Measurements from ENCODE around the gene GRAP2. TPM values are rescaled to one million over a fixed set of nuclear protein-coding genes. Genes with fewer than 3 reads are reported as not detected.
A peak's percentile ranks its signal among the peaks of the same experiment; 100 is the strongest.

GRAP2 gene
- total RNA-seq, 2 experiments from 2014 or later: 108 to 111 TPM

GRCh38 chr22:39904862-39905261 is 4.0 kb downstream of the GRAP2 start:
- peaks cover 40% of the 10 kb centered on the region for H3K4me1 Mint-ChIP-seq
- ChIA-PET CTCF (interaction anchor here (1.1 to 3.5 kb wide), 6 partner anchors 12 to 47 kb away, joined by 3 to 13 read pairs (median 7); no protein-coding TSS in a partner anchor), POLR2A (interaction anchor here (0.8 to 17.3 kb wide), 9 partner anchors 9 to 385 kb away, joined by 3 to 447 read pairs (median 4); partner anchors contain the start of genes ATF4 and TMA7B)
- peaks cover 55% of the 10 kb centered on the region for H3K36me3 Mint-ChIP-seq (ENCODE audit: low read depth)
- H3K27me3 Mint-ChIP-seq: no peaks in the 10 kb centered on the region
- peak overlapping the region; percentile 87 for H3K4me3 Mint-ChIP-seq
- DNase-seq: no peak
- no peaks in the 10 kb centered on the region for H3K9me3 Mint-ChIP-seq
- H3K27ac Mint-ChIP-seq: peak overlapping the region; percentile 85

- H3K4me1 Mint-ChIP-seq: peaks cover 40% of the 10 kb centered on the region
- H3K4me3 Mint-ChIP-seq: peak overlapping the region; percentile 87
- no peak for DNase-seq
- H3K27me3 Mint-ChIP-seq: no peaks in the 10 kb centered on the region
- POLR2A ChIA-PET: interaction anchor here (0.9 to 17.3 kb wide), 11 partner anchors 9 to 587 kb away, joined by 3 to 447 read pairs (median 4); partner anchors contain the start of gene ATF4
- no peaks in the 10 kb centered on the region for H3K9me3 Mint-ChIP-seq
- H3K27ac Mint-ChIP-seq: peak overlapping the region; percentile 85
- H3K36me3 Mint-ChIP-seq (ENCODE audit: low read depth): peaks cover 59% of the 10 kb centered on the region
- CTCF ChIA-PET: interaction anchor here (1.9 to 3.5 kb wide), 5 partner anchors 11 to 27 kb away, joined by 6 to 13 read pairs (median 7); no protein-coding TSS in a partner anchor
Measured at GRCh38 chr22:39905687-39906086, 4.8 kb downstream of the GRAP2 start.

- Mint-ChIP-seq H3K36me3 (ENCODE audit: low read depth) (peaks cover 63% of the 10 kb centered on the region), H3K4me1 (peaks cover 44% of the 10 kb centered on the region), H3K4me3 (peak overlapping the region; percentile 87), H3K27me3 (no peaks in the 10 kb centered on the region), H3K9me3 (no peaks in the 10 kb centered on the region), H3K27ac (peak overlapping the region; percentile 85)
- CTCF ChIA-PET: interaction anchor here (1.9 to 3.5 kb wide), 5 partner anchors 10 to 27 kb away, joined by 6 to 13 read pairs (median 7); no protein-coding TSS in a partner anchor
- DNase-seq: no peak
- POLR2A ChIA-PET: interaction anchor here (0.9 to 17.3 kb wide), 9 partner anchors 9 to 587 kb away, joined by 3 to 447 read pairs (median 4); partner anchors contain the start of gene ATF4
Measured at GRCh38 chr22:39906207-39906606, 5.3 kb downstream of the GRAP2 start.

GRCh38 chr22:39907047-39907446 is 6.2 kb downstream of the GRAP2 start:
- peaks cover 53% of the 10 kb centered on the region for H3K4me1 Mint-ChIP-seq
- no peaks in the 10 kb centered on the region for H3K9me3 Mint-ChIP-seq
- ChIA-PET CTCF (interaction anchor here (3.5 kb wide), 1 partner anchor 10 kb away, joined by 13 read pairs; no protein-coding TSS in a partner anchor), POLR2A (interaction anchor here (0.8 to 17.3 kb wide), 5 partner anchors 8 to 387 kb away, joined by 4 to 447 read pairs (median 74); partner anchors contain the start of gene ATF4)
- peaks cover 62% of the 10 kb centered on the region for H3K36me3 Mint-ChIP-seq (ENCODE audit: low read depth)
- H3K4me3 Mint-ChIP-seq: peak overlapping the region; percentile 87
- no peaks in the 10 kb centered on the region for H3K27me3 Mint-ChIP-seq
- H3K27ac Mint-ChIP-seq: peak overlapping the region; percentile 85
- DNase-seq: peak; percentile 45

- Mint-ChIP-seq H3K4me3 (peak overlapping the region; percentile 87), H3K27me3 (no peaks in the 10 kb centered on the region), H3K9me3 (no peaks in the 10 kb centered on the region), H3K4me1 (peaks cover 59% of the 10 kb centered on the region), H3K36me3 (ENCODE audit: low read depth) (peaks cover 64% of the 10 kb centered on the region), H3K27ac (peak overlapping the region; percentile 85)
- CTCF ChIA-PET: interaction anchor here (1.2 to 3.1 kb wide), 3 partner anchors 9 to 373 kb away, joined by 5 to 15 read pairs (median 8); no protein-coding TSS in a partner anchor
- POLR2A ChIA-PET: interaction anchor here (1.2 to 17.3 kb wide), 10 partner anchors 8 to 388 kb away, joined by 3 to 447 read pairs (median 7); partner anchors contain the start of genes ATF4 and GRAP2
- peak; percentile 36 for DNase-seq
Measured at GRCh38 chr22:39907605-39908097, 6.8 kb downstream of the GRAP2 start.

GRCh38 chr22:39908136-39908535 is 7.3 kb downstream of the GRAP2 start:
- H3K4me3 Mint-ChIP-seq: peak overlapping the region; percentile 87
- peaks cover 62% of the 10 kb centered on the region for H3K36me3 Mint-ChIP-seq (ENCODE audit: low read depth)
- H3K27me3 Mint-ChIP-seq: no peaks in the 10 kb centered on the region
- POLR2A ChIA-PET: interaction anchor here (1.0 to 17.3 kb wide), 12 partner anchors 7 to 388 kb away, joined by 3 to 447 read pairs (median 6); partner anchors contain the start of genes ATF4 and GRAP2
- H3K9me3 Mint-ChIP-seq: no peaks in the 10 kb centered on the region
- CTCF ChIA-PET: interaction anchor here (1.2 to 3.1 kb wide), 5 partner anchors 9 to 374 kb away, joined by 4 to 15 read pairs (median 6); no protein-coding TSS in a partner anchor
- DNase-seq: no peak
- H3K27ac Mint-ChIP-seq: peak overlapping the region; percentile 85
- H3K4me1 Mint-ChIP-seq: peaks cover 62% of the 10 kb centered on the region

GRCh38 chr22:39908737-39909136 is 7.9 kb downstream of the GRAP2 start:
- Mint-ChIP-seq H3K36me3 (ENCODE audit: low read depth) (peaks cover 65% of the 10 kb centered on the region), H3K9me3 (no peaks in the 10 kb centered on the region), H3K4me1 (peaks cover 68% of the 10 kb centered on the region), H3K27me3 (no peaks in the 10 kb centered on the region), H3K27ac (peak overlapping the region; percentile 85), H3K4me3 (peak overlapping the region; percentile 87)
- ChIA-PET CTCF (interaction anchor here (0.9 to 3.1 kb wide), 8 partner anchors 8 to 380 kb away, joined by 3 to 15 read pairs (median 6); no protein-coding TSS in a partner anchor), POLR2A (interaction anchor here (1.0 to 17.3 kb wide), 14 partner anchors 7 to 388 kb away, joined by 3 to 447 read pairs (median 4); partner anchors contain the start of genes ATF4 and GRAP2)
- peak; percentile 57 for DNase-seq

GRCh38 chr22:39910876-39911613 is 10.2 kb downstream of the GRAP2 start:
- Mint-ChIP-seq H3K27me3 (no peaks in the 10 kb centered on the region), H3K4me1 (peaks cover 81% of the 10 kb centered on the region), H3K4me3 (peak overlapping the region; percentile 74), H3K9me3 (no peaks in the 10 kb centered on the region), H3K36me3 (ENCODE audit: low read depth) (peaks cover 60% of the 10 kb centered on the region), H3K27ac (peak overlapping the region; percentile 85)
- no peak for DNase-seq
- POLR2A ChIA-PET: interaction anchor here (0.7 to 17.3 kb wide), 9 partner anchors 5 to 144 kb away, joined by 3 to 447 read pairs (median 5); partner anchors contain the start of gene GRAP2
- CTCF ChIA-PET: interaction anchor here (0.7 to 1.6 kb wide), 4 partner anchors 10 to 17 kb away, joined by 3 to 7 read pairs (median 4); no protein-coding TSS in a partner anchor

GRCh38 chr22:39913321-39913720 is 12.4 kb downstream of the GRAP2 start:
- no peaks in the 10 kb centered on the region for H3K9me3 Mint-ChIP-seq
- DNase-seq: no peak
- H3K4me1 Mint-ChIP-seq: peaks cover 91% of the 10 kb centered on the region
- no peaks in the 10 kb centered on the region for H3K27me3 Mint-ChIP-seq
- ChIA-PET POLR2A (interaction anchor here (1.3 to 17.3 kb wide), 4 partner anchors 7 to 393 kb away, joined by 3 to 447 read pairs (median 118); partner anchors contain the start of gene ATF4), CTCF (interaction anchor here (1.0 to 1.6 kb wide), 2 partner anchors 20 to 384 kb away, joined by 4 to 5 read pairs; no protein-coding TSS in a partner anchor)
- peak overlapping the region; percentile 74 for H3K4me3 Mint-ChIP-seq
- peak overlapping the region; percentile 85 for H3K27ac Mint-ChIP-seq
- peaks cover 68% of the 10 kb centered on the region for H3K36me3 Mint-ChIP-seq (ENCODE audit: low read depth)

- no peak for DNase-seq
- Mint-ChIP-seq H3K36me3 (ENCODE audit: low read depth) (peaks cover 67% of the 10 kb centered on the region), H3K4me3 (peak overlapping the region; percentile 74), H3K27me3 (no peaks in the 10 kb centered on the region), H3K4me1 (peaks cover 91% of the 10 kb centered on the region), H3K9me3 (no peaks in the 10 kb centered on the region), H3K27ac (peak overlapping the region; percentile 85)
- ChIA-PET CTCF (no interaction called here), POLR2A (interaction anchor here (1.1 to 17.3 kb wide), 5 partner anchors 8 to 394 kb away, joined by 3 to 447 read pairs (median 74); partner anchors contain the start of genes ATF4 and GRAP2)
Measured at GRCh38 chr22:39913886-39914285, 13.0 kb downstream of the GRAP2 start.

- H3K4me1 Mint-ChIP-seq: peaks cover 90% of the 10 kb centered on the region
- no peaks in the 10 kb centered on the region for H3K9me3 Mint-ChIP-seq
- peak overlapping the region; percentile 85 for H3K27ac Mint-ChIP-seq
- DNase-seq: no peak
- POLR2A ChIA-PET: interaction anchor here (1.1 to 17.3 kb wide), 4 partner anchors 8 to 19 kb away, joined by 4 to 447 read pairs (median 118); partner anchors contain the start of gene GRAP2
- H3K36me3 Mint-ChIP-seq (ENCODE audit: low read depth): peaks cover 64% of the 10 kb centered on the region
- CTCF ChIA-PET: no interaction called here
- peak overlapping the region; percentile 74 for H3K4me3 Mint-ChIP-seq
- no peaks in the 10 kb centered on the region for H3K27me3 Mint-ChIP-seq
Measured at GRCh38 chr22:39914584-39914983, 13.7 kb downstream of the GRAP2 start.

GRCh38 chr22:39915295-39915726 is 14.4 kb downstream of the GRAP2 start:
- peaks cover 66% of the 10 kb centered on the region for H3K36me3 Mint-ChIP-seq (ENCODE audit: low read depth)
- ChIA-PET POLR2A (interaction anchor here (1.0 to 17.3 kb wide), 4 partner anchors 9 to 75 kb away, joined by 3 to 447 read pairs (median 96); no protein-coding TSS in a partner anchor), CTCF (interaction anchor here (0.9 to 4.2 kb wide), 4 partner anchors 10 to 27 kb away, joined by 3 to 36 read pairs (median 8); no protein-coding TSS in a partner anchor)
- H3K4me1 Mint-ChIP-seq: peaks cover 90% of the 10 kb centered on the region
- H3K27ac Mint-ChIP-seq: peak overlapping the region; percentile 85
- DNase-seq: no peak
- no peaks in the 10 kb centered on the region for H3K9me3 Mint-ChIP-seq
- H3K27me3 Mint-ChIP-seq: no peaks in the 10 kb centered on the region
- H3K4me3 Mint-ChIP-seq: peak overlapping the region; percentile 69

Data from activated CD4-positive, alpha-beta memory T cell treated with anti-CD3 and anti-CD28 coated beads, Interleukin-2, amount 10 ng/mL, durations not matched to agents 7 days and 5 days (primary cell).